Stimulated activated CD8-positive, alpha-beta memory T cell treated with anti-CD3 and anti-CD28 coated beads, Interleukin-15, amount 100 ng/mL, for 1 hour (primary cell): ENCODE results near the gene CCDC157.

Experiments used
- DNase-seq: peaks from one replicate; pipeline ENCODE4 v3.0.0-alpha.2; 2020; ENCODE audit warnings: low read depth

Gene CCDC157

DNA sequence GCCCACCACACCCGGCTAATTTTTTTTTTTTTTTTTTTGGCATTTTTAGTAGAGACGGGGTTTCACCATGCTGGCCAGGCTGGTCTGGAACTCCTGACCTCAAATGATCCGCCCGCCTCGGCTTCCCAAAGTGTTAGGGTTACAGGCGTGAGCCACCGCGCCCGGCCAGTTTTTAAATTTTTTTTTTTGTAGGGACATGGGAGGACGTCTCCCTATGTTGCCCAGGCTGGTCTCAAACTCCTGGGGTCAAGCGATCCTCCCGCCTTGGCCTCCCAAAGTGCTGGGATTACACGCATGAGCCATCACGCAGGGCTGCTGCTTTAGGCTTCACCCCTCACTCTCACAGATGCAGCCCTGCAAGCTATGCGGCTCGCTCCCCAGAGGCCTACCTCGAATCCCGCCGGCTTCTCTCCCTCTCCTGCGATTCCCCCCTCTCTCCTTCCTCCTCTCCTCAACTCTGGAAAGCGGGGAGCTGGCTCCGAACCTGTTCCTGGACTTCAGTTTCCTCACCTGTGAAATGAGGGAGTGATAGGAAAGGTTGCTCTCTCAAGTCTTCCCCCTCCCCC is 926 bp downstream of the CCDC157 start:
- DNase-seq = no peak

DNA sequence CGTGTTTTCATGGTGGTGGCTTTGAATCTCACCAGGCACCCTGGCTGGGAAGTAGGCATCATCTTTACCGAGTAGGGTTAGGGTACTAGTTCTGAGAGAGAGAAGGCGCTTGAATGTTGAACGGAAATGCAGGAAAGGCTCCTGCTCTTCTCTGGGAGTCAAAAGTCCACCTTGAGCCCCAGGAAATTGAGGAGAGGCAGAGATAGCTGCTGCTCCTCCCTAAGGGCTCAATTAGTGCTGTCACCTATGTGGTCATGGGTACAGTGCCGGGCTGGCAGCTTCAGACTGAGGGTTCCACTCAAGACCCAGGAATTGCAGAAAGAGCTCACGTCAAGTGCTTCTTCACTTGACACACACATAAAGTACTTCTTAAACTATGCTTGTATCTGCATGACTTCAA is 1.7 kb downstream of the CCDC157 start:
- no peak for DNase-seq

DNA sequence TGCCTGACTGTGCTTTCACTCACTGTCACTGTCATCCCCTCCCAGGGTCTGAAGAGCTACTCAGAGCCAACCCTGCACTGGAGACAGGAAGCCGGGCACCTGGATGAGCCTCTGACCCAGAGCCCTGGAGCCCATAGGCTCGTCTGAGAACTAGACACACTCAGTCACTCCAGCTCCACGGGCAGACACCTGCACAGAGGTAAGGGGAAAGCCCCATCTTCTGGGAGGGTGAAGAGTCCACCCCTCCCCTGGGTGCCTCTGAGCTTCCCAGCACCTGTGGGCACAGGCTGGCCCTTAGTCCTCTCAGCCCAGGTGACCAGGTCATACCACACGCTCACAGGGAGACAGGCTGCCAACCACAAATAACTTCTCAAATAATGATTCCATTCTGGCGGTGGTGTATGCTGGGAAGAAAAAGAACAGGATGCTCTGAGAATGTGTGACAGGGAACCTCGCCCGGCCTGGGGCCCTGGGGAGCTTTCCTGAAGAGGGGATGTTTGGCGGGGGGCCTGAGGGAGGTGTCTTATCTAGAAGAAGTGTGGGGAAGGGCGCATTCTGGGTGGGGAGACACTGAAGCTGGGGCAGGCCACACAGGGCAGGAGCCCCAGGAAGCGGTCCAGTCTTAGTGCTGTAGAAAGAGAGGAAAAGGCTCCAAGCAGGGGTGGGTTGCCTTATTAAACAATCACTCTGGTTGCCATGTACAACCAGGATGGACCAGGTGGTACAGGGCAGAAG is 5.3 kb downstream of the CCDC157 start:
- no peak for DNase-seq

DNA sequence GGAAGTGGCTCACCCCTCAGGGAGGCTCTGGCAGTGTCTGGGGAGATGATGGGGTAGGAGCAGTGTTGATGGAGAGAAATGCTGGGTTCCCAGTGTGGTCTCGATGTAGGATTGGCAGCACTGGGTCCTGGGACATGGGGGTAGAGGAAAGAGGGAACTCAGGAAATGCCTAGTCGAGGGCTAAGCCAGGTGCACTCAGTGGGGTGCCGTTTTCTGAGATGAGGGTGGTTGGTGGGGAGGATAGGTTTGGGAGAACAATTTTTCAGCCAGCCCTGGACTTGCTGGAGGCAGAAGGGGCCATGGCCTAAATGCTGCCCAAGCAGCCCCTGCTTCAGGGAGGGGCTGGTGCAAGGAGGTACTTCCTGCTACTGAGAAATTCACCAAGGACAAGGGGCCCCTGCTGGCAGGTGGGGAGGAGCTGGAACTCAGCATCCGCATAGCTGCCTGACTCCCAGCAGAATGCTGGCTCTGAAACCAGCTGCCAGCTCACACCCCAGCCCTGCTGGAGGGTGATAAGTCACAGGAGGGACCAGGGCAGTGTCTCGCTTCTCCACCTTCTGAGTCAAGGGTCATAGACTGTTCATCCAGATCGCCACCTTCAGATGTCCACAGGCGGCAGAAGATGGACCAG is 6.0 kb downstream of the CCDC157 start:
- DNase-seq = no peak

DNA sequence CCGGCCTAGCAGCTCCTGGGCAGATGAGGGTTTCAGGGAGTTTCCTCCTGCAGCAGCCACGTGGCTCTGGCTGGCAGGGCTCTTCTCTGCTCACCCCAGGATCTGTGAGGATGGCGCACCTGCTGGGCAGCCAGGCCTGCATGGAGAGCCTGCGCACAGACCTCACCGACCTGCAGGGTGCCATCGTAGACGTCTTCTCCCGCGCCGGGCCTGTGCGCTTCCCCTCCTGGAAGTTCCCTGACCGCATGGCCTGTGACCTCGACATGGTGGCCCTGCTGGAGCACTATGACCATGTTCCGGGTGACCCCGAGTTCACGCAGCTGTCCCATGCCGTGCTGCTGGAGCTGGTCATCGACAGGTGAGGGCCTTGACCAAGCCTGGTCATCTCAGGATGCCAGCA is 9.1 kb downstream of the CCDC157 start:
- no peak for DNase-seq

DNA sequence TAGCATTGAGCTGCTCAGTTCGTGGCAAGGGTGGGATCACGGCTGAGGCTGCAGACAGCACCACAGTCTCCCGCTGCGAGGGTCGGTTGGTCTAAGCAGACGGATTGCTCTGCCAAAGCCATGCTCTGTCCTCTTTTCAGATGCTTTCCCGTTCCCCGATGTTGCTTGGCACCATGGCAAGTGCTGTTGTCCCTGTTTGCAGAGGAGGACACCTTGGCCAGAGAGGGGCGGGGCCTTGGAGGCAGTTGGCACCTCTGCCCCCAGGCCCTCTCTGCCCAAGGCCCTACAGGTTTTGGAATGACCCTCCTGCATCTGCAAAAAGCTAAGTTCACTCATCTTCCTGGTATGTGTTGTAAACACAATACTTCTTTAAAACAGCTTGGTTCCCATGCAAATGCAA is 11.6 kb downstream of the CCDC157 start:
- DNase-seq = no peak

DNA sequence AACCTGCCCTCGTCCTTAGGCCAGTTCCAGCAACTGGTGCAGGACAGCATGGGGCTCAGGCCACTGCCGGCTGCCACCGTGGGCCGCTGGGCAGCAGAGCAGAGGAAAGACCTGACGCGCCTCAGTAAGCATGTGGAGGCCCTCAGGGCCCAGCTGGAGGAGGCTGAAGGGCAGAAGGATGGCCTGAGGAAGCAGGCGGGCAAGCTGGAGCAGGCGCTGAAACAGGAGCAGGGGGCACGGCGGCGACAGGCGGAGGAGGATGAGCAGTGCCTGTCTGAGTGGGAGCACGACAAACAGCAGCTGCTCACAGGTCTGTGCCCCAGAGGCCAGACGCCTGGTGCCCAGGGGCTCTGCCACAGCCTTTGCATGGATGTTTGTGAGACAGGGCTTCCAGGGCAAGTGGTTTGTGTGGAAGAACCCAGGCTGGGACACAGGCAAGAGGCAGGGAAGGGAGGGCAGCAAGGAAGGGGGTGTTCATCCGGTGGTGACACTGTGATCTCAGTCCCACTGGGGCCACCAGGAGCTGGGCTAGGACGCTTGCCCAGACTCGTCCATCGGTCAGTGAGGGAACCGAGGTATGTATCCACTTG is 13.9 kb downstream of the CCDC157 start:
- DNase-seq = no peak

DNA sequence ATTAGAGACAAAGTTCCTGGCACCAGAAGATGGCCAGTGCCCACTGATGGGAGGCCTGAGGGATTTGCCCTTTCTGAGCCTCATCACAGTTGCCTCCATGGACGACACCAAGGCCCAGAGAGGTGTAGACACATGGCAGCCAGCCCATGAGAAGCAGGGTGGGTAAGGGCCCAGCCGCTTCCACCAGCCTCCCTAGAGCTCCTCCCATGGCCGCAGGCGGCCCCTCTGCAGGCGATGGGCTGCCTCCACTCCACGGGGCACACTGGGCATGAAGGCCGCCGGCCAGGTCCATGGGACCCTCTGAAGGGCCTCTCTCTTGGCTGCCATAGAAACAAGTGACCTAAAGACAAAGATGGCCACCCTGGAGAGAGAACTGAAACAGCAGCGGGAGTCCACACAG is 14.5 kb downstream of the CCDC157 start:
- no peak for DNase-seq

DNA sequence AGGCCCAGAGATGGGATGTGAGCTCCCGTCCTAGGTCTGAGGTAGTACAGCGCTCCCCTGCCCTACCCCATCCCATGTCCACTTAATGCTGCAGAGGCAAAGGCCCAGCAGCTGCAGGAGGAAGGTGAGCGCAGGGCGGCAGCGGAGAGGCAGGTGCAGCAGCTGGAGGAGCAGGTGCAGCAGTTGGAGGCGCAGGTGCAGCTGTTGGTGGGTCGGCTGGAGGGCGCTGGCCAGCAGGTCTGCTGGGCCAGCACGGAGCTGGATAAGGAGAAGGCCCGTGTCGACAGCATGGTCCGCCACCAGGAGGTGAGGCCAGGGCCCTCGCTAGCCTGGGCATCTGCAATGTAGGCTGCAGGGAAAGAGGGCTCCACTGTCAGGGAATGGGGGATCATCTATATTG is 15.2 kb downstream of the CCDC157 start:
- no peak for DNase-seq

DNA sequence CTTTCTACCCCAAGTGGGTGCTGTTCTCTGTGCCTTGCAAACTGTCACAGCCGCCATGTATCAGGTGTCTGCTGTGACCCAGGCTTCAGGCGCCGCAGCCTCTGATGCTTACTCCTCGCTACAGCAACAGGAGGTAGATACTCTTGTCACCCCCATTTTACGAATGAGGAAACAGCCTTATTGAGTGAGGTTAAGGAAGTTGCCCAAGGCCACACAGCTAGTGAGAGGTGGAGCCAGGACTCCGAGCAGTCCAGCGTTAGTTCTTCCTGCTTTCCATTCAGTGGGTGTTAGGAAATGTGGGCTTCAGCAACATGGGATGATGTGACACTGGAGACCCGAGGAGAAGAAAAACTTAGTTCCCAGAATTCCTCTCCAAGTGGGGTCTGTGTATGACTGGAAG is 16.1 kb downstream of the CCDC157 start:
- DNase-seq = no peak

DNA sequence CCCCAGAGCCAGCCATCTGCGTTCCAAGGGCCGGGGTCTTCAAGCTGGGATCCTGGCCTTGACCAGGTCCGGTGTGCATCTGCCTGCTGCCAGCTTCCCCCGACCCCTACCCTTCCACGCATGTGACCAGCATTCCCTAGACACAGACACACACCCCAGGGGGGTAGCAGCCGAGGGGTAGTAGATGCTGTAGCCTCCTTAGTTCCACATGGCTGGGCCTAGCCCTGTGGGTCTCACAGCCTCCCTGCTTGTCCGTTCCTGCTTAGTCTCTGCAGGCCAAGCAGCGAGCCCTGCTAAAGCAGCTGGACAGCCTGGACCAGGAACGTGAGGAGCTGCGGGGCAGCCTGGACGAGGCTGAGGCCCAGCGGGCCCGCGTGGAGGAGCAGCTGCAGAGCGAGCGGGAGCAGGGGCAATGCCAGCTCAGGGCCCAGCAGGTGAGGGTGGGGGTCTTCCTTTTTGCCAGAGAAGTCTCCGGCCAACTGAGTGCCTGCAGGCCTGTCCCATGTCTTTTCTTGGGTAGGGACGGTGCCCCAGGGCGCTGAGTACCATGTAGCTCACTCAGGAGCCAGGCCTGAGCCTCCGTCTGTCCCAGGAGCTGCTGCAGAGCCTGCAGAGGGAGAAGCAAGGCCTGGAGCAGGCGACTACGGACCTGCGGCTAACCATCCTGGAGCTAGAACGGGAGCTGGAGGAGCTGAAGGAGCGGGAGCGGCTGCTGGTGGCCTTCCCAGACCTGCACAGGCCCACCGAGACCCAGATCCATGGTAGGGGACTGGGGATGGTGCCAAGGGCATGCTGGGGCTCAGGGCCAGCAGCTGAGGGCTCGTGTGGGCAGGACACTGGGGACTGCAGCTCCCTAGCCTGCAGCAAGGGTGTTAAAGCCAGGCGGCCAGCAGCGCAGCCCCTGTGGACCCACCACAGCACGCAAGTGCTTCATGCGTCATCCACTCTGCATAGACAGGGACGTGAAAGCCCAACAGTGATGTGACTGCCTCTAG is 16.8 kb downstream of the CCDC157 start:
- DNase-seq = no peak

DNA sequence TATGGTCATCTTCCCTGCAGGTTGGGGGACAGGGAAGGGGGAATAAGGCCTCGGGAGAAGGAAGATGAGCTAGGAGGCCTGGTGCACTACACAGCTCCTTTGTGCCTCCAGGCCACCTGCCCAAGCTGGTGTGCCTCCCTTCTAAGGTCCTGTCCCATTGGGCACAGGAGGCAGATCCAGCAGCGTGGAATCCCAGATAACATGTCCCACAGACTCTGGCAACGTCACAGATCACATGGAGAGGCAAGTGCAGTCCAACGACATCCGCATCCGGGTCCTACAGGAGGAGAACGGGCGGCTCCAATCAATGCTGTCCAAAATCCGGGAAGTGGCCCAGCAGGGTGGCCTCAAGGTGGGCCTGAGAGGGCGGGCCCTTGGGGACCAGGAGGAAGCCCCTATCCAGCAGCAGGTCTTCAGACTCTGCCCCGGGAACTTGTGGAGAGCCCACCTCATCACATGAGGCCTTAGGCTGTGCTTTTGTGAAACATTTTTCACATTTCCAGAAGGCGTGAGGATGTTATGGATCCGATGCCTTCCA is 18.6 kb downstream of the CCDC157 start:
- no peak for DNase-seq

DNA sequence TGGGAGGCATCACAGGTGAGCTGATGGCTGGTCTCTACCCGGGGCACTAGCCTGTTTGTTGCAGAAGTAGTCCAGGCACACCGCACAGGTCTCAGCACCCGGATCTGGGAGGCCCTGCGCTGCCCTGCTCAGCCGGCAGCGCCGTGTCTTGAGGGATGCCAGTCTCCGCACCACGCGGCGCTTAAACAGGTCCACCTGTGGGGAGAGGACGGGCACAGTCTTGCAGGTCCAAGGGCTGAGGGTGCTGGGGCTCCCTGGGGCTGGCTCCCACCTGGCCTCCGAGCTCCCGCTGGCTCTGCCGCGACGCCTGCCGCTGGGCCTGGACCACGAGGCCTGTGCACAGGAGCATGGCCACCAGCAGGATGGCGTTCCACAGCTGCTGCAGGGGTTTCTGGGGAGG is 23.2 kb downstream of the CCDC157 start:
- DNase-seq = no peak

DNA sequence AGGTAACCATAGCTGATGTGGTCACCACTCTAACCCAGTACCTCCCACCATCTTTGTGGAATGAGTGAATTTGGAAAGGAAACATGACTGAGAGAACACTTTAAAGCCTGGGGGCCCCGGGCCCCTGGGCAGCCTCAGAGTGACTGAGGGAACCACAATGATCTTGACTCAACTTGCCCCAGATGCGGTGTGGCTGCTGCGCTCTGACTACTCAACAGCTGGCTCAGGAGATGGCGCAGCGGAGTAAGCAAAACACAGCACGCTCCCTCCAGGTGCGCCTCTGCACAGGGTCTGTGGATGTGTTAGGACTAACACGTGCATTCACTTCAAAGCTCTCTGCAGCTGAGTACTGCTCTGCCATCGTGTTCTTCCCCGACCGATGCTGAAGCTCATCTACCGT is 24.5 kb downstream of the CCDC157 start:
- DNase-seq = no peak

DNA sequence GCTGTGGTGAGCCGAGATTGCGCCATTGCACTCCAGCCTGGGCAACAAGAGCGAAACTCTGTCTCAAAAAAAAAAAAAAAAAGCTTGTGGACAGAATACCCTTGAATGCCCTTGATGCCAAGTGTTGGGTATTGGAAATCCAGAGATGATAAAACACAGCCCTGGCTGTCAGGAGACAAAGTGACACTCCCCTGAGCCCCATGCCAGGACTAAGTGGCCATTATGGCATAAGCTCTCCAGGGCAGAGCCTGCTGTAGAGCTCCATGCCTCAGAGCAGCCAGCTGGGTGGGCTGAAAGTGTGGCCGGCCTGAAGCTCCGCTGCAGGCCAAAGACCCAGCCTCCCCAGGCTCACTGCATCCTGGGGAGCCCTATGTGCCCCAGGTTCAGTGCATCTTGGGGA is 25.5 kb downstream of the CCDC157 start:
- DNase-seq = no peak

DNA sequence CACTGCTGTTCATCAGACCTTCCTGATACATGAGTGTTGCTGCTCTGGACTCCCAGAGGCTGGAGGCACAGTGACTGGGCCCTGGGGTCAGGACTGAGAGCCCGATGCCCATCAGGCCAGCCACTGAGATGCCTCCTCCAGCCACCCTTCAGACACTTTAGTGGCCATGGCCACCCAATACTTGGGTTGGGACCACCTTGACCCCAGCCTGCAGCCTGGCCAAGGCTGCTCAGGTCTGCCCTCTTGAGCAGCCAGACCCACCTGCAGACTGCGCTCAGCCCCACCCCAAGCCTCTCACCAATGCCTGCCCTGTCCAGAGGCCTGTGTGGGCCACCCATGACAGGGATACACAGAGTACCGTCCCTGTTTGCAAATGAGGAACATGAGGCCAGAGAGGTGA is 26.3 kb downstream of the CCDC157 start:
- no peak for DNase-seq

DNA sequence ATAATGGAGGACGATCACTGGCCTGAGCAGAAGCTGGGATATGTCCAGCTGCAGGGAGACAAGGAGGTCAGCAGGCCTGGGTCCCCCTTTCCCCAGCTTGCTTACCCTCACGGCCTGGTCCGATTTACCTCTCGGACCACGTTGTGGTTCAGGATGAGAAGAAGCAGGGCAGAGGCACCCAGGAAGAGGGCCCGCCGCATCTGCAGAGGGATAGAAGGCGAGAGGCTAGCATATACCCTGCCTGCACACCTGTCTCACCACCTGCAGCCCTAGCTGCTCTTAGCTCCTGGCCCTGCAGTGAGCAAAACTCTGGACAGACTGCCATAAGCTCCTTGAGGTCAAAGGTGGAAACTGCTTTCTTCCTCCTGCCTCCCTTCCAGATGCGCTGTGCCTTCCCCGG is 29.1 kb downstream of the CCDC157 start:
- DNase-seq = no peak

DNA sequence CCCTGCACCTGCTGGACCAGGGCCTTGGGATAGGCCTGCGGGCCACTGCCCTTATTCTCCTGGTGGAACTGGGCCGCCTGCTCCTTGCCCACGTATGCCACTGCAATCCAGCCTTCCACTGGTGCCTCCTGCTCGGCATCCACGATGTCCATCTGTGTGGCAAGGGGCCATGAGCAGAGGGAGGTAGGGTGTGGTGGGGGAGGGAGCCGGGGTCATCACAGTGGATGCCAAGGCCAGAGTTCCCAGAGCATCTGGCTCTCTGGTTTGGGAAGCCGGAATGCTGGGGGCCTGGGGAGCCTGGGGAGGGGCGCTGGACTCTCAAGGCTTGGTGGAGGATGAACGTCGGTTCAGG is 29.8 kb downstream of the CCDC157 start:
- DNase-seq = no peak

DNA sequence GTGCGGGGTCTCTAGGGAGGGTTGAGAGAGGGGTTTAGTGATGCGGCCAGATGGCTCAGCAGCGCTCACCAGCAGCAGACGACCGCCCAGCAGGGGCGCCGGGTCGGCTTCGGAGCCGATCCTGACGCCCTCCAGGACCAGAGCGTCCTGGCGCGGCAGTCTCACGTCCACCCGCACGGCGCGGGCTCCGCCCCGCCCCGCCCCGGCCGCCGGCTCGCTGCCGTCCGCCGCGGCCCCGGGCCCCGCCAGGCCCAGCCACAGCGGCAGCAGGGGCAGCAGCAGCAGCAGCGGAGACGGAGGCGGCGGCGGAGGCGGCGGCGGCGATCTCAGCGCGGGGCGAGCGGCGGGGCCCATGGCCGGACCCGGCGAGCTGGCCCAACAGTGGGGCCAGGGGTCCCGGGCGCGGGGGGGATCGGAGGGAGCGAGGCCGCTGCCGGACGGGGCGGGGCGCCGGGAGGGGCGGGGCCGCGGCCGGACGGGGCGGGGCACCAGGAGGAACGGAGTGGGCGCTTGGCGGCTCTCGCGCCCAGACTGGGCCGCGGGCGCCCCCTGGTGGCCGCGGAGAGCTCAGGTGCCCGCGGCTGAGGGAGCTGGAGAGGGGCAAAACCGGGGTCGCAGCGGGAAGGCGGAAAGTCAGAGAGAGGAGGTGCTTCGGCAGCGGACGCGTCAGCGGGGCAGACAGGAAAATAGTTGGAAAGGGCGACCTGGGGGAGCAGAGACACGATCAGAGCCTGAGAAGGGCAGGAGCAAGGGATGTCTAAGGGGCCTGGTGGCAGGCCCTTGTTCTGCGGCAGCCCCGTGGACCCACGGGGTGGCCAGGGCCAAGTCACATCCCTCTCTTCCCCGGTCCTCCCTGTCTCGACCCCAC is 30.4 kb downstream of the CCDC157 start, which contains the start of gene RNF215:
TSS of gene RNF215 (minus strand) at position 452 of the 868 bp plus-strand sequence. CDS start at position 354, 98 bp downstream.
- peak; percentile 43 for DNase-seq

DNA sequence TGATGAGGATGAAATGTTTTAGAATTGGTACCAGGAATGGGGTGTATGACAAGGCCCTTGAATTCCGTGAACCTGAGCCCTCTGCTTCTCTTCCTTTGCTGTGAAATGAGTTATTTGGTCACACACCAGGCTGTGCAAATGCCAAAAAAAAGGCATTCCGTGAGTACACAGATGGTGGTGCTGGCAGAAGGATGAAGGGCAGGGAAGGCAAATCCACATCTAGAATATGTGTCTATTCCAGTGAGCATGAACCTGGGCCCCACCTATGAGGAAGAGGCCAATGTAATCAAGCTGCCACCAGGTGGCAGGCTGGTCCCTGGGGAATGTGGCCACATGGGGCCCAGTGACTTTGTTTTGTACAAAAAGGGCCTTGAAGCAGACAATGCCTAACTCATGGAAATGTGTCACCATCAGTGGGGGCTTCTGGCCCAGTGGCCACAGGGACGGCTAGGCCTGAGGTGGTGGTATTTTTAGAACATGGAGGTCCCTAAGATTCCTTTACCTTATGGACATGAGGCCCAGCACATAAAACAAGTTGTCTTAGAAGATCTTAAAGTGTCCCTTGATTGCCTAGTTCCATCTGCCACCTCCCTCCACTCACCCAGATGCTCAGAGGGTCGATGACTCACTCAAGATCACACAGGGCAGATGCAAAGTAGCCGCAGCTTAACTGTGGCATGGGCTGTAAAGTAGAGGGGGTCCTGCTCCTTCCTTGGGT is 34.3 kb downstream of the CCDC157 start:
- peak; percentile 54 for DNase-seq
